Measurements from ENCODE around the gene DHPS. TPM values are rescaled to one million over a fixed set of nuclear protein-coding genes. Genes with fewer than 3 reads are reported as not detected.

The DHPS gene
- total RNA-seq, 6 donors from 2014 or later = 71.6 to 190 (median 94.3) TPM

DNA sequence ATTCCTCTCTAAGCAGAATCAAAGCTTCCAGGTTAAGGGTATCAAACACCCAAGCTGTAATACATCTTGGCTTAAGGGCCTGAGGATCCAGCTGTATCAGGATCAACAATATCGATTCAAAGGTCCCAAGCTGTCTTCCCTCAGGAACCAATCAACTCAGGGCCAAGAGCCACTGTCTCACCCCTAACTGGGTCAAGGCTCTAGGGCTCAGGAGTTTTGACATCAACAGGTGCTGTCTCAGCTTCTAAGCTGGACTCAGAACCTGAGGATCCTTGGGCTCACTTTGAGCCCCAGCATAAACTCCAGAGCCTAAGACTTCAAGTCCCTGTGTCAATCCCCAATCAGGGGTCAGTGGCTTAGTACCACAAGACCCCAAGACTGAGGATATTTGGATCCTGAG, 13.8 kb upstream of the DHPS start:
- WGBS, 2 donors = 71 to 83% methylated on average over 1 of the region's 1 CpG

DNA sequence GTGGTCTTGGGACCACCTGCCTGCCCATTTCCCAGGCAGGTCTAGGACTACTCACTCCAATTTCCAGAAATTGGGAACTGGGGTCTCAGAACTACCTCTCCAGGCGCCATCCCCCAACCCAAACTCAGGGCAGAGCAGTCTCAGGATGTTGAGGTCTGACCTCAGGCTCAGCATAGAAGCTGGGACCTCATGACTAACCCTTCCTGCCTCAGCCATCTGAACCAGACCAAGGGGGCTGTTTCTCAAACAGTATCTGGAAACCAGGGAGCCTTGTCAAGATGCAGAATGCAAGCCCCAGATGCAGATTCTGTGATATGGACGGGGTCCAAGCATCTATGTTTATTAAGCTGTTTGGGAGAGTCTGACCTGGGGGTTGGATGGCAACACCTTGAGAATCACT, 13.4 kb upstream of the DHPS start:
- ATAC-seq (ENCODE audit: low FRiP score in 2 of 2) (no peak), DNase-seq (no peak)
- H3K9me3 ChIP-seq = no peaks in the 10 kb centered on the region
- peaks cover 0 to 17% (median under 1%) of the 10 kb centered on the region in 4 donors for H3K36me3 ChIP-seq
- 50 to 79% methylated on average over 1 to 2 of the region's 2 CpGs for WGBS, 2 donors
- no peak for TF ChIP-seq POLR2AphosphoS5 (IDR thresholded peaks at IDR 0.05)
- no peak for TF ChIP-seq POLR2A (IDR thresholded peaks at IDR 0.05)
- TF ChIP-seq EP300 (IDR thresholded peaks at IDR 0.05) = no peak
- no peak for TF ChIP-seq CTCF (IDR thresholded peaks at IDR 0.05)
- no peaks in the 10 kb centered on the region for H3K27me3 ChIP-seq
- peaks cover 12 to 30% (median 14%) of the 10 kb centered on the region in 4 donors for H3K4me1 ChIP-seq
- H3K4me3 ChIP-seq = peak overlapping the region in 1 of 4 donors; percentile 94
- no peak overlapping the region for H3K27ac ChIP-seq

More for the DNA sequence above, 13.8 kb upstream of the DHPS start:
- TF ChIP-seq POLR2AphosphoS5 (IDR thresholded peaks at IDR 0.05) (no peak), EP300 (IDR thresholded peaks at IDR 0.05) (no peak), POLR2A (IDR thresholded peaks at IDR 0.05) (no peak), CTCF (IDR thresholded peaks at IDR 0.05) (no peak)
- DNase-seq (no peak), ATAC-seq (ENCODE audit: low FRiP score in 2 of 2) (no peak)
- Histone ChIP-seq H3K9me3 (no peaks in the 10 kb centered on the region), H3K27me3 (no peaks in the 10 kb centered on the region), H3K4me1 (peaks cover 12 to 30% (median 14%) of the 10 kb centered on the region in 4 donors), H3K36me3 (peaks cover 0 to 22% (median 4%) of the 10 kb centered on the region in 4 donors), H3K4me3 (peak overlapping the region in 3 of 4 donors; percentile 62 to 94 (median 84)), H3K27ac (peak overlapping the region in 1 of 4 donors; percentile 86)

- Histone ChIP-seq H3K27me3 (no peaks in the 10 kb centered on the region), H3K9me3 (no peaks in the 10 kb centered on the region), H3K4me3 (no peak overlapping the region), H3K4me1 (peaks cover 12 to 30% (median 14%) of the 10 kb centered on the region in 4 donors), H3K27ac (no peak overlapping the region), H3K36me3 (peaks cover 0 to 13% (median 0%) of the 10 kb centered on the region in 4 donors)
- WGBS, 2 donors = 90 to 100% methylated on average over 3 to 16 of the region's 16 CpGs
- no peak for DNase-seq
- no peak for TF ChIP-seq EP300 (IDR thresholded peaks at IDR 0.05)
- TF ChIP-seq POLR2A (IDR thresholded peaks at IDR 0.05) = no peak
- no peak for ATAC-seq (ENCODE audit: low FRiP score in 2 of 2)
These were observed 13.0 kb upstream of the DHPS start for GRCh38 chr19:12694641-12695040.

- ATAC-seq (ENCODE audit: low FRiP score in 2 of 2) = no peak
- H3K27me3 ChIP-seq = no peaks in the 10 kb centered on the region
- no peak overlapping the region for H3K27ac ChIP-seq
- H3K36me3 ChIP-seq = peaks cover 0 to 2% (median 0%) of the 10 kb centered on the region in 4 donors
- DNase-seq = no peak
- H3K4me1 ChIP-seq = peaks cover 12 to 30% (median 14%) of the 10 kb centered on the region in 4 donors
- no peak overlapping the region for H3K4me3 ChIP-seq
- TF ChIP-seq POLR2A (IDR thresholded peaks at IDR 0.05) (no peak), CTCF (IDR thresholded peaks at IDR 0.05) (no peak), EP300 (IDR thresholded peaks at IDR 0.05) (no peak), POLR2AphosphoS5 (IDR thresholded peaks at IDR 0.05) (no peak)
- H3K9me3 ChIP-seq = no peaks in the 10 kb centered on the region
- 80 to 92% methylated on average over 4 of the region's 5 CpGs for WGBS, 2 donors
These were observed 11.3 kb upstream of the DHPS start for GRCh38 chr19:12692960-12693359.

GRCh38 chr19:12689581-12690216, 8.0 kb upstream of the DHPS start:
- Histone ChIP-seq H3K4me1 (peaks cover 0 to 4% (median 0%) of the 10 kb centered on the region in 4 donors), H3K9me3 (no peaks in the 10 kb centered on the region), H3K36me3 (peaks cover 0 to 2% (median 0%) of the 10 kb centered on the region in 4 donors), H3K27ac (no peak overlapping the region), H3K4me3 (no peak overlapping the region), H3K27me3 (no peaks in the 10 kb centered on the region)
- 61 to 82% methylated on average over 9 to 19 of the region's 26 CpGs for WGBS, 2 donors
- ATAC-seq (ENCODE audit: low FRiP score in 2 of 2) (peak in 1 of 2 donors; percentile 7), DNase-seq (peak in 1 of 2 donors; percentile 71)
- no peak for TF ChIP-seq POLR2AphosphoS5 (IDR thresholded peaks at IDR 0.05)
- TF ChIP-seq CTCF (IDR thresholded peaks at IDR 0.05) = no peak
- TF ChIP-seq EP300 (IDR thresholded peaks at IDR 0.05) = no peak
- no peak for TF ChIP-seq POLR2A (IDR thresholded peaks at IDR 0.05)
